Epithelial cell of esophagus (primary cell): ENCODE data around the gene DPYD.

ENCODE experiments used
- DNase-seq: peaks from one replicate; pipeline ENCODE4 v3.0.0; 2010; ENCODE audit warnings: low read depth
- H3K4me3 ChIP-seq: 2 replicates; pipeline ENCODE4 v1.5.1; 2011; ENCODE audit warnings: mild to moderate bottlenecking, low read length, control low read depth
- TF ChIP-seq, protein P1 (sequence below): IDR thresholded peaks from 2 replicates; pipeline ENCODE4 v1.5.1; 2011; ENCODE audit warnings: low read depth, mild to moderate bottlenecking, low read length, control low read depth, inconsistent platforms; ENCODE audit not compliant: insufficient read depth; ENCODE audit errors: missing control alignments

Gene DPYD

GRCh38 chr1:97721221-97721620 is 199.6 kb downstream of the DPYD start:
- H3K4me3 ChIP-seq: no peak overlapping the region
- no peak for DNase-seq
- TF ChIP-seq, protein P1, sequence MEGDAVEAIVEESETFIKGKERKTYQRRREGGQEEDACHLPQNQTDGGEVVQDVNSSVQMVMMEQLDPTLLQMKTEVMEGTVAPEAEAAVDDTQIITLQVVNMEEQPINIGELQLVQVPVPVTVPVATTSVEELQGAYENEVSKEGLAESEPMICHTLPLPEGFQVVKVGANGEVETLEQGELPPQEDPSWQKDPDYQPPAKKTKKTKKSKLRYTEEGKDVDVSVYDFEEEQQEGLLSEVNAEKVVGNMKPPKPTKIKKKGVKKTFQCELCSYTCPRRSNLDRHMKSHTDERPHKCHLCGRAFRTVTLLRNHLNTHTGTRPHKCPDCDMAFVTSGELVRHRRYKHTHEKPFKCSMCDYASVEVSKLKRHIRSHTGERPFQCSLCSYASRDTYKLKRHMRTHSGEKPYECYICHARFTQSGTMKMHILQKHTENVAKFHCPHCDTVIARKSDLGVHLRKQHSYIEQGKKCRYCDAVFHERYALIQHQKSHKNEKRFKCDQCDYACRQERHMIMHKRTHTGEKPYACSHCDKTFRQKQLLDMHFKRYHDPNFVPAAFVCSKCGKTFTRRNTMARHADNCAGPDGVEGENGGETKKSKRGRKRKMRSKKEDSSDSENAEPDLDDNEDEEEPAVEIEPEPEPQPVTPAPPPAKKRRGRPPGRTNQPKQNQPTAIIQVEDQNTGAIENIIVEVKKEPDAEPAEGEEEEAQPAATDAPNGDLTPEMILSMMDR: no peak

DNA sequence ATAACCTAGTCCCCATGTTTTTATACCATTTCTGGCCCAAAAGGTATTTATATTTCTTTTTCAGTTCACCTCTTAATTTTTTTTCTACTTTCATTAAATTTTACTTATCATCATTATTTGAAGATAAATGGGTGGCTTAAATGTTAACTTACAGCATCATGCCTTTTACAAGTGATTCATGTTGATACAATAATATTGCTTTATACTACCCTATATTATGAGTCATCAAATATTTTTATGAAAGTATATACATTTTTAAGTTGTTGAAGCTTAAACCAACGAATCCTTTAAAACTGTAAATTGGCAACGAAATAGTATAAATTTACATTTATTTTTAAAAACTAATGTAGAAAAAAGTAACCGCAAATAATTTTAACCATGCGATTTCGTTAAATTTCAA is 207.9 kb downstream of the DPYD start:
- TF ChIP-seq, protein P1: no peak
- no peak overlapping the region for H3K4me3 ChIP-seq
- DNase-seq: no peak

GRCh38 chr1:97711858-97712257 is 209.0 kb downstream of the DPYD start:
- DNase-seq: no peak
- H3K4me3 ChIP-seq: no peak overlapping the region
- TF ChIP-seq, protein P1: no peak

DNA sequence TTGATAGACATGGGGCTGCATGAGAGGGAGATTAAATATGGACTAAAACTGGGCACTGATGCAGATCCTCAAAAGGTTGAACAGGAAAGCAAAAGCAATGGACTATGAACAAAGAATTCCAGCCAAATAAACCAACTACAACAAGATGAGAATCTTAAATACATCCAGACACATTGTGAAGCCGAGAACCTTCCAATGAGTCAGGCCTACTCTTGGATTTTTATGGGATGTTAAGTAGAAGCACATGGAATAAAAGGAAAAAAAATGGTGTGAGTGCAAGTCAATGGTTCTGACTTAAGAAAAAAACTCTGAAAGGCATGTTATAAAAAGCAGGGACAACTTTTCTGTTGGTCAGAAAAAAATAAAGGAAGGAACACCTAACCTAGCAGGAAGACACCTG is 227.2 kb downstream of the DPYD start:
- no peak for DNase-seq
- TF ChIP-seq, protein P1: no peak
- H3K4me3 ChIP-seq: no peak overlapping the region

GRCh38 chr1:97691325-97691724 is 229.5 kb downstream of the DPYD start:
- no peak for DNase-seq
- no peak overlapping the region for H3K4me3 ChIP-seq
- TF ChIP-seq, protein P1: no peak

DNA sequence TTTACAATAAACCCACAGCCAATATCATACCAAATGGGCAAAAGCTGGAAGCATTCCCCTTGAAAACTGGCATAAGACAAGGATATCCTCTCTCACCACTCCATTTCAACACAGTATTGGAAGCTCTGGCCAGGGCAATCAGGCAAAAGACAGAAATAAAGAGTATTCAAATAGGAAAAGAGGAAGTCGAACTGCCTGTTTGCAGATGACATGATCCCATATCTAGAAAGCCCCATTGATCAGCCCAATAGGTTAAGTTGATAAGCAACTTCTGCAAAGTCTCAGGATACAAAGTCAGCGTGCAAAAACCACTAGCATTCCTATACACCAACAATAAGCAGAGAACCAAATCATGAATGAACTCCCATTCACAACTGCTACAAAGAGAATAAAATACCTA is 235.5 kb downstream of the DPYD start:
- H3K4me3 ChIP-seq: no peak overlapping the region
- TF ChIP-seq, protein P1: no peak
- no peak for DNase-seq

GRCh38 chr1:97680894-97681293 is 239.9 kb downstream of the DPYD start:
- no peak overlapping the region for H3K4me3 ChIP-seq
- TF ChIP-seq, protein P1: no peak
- DNase-seq: peak; percentile 8
